Measurements from ENCODE around the gene HBE1. TPM values are rescaled to one million over a fixed set of nuclear protein-coding genes. Genes with fewer than 3 reads are reported as not detected.

The HBE1 gene
- total and polyA plus RNA-seq, 4 donors: 2.1 to 14.6 TPM; not detected in 2

DNA sequence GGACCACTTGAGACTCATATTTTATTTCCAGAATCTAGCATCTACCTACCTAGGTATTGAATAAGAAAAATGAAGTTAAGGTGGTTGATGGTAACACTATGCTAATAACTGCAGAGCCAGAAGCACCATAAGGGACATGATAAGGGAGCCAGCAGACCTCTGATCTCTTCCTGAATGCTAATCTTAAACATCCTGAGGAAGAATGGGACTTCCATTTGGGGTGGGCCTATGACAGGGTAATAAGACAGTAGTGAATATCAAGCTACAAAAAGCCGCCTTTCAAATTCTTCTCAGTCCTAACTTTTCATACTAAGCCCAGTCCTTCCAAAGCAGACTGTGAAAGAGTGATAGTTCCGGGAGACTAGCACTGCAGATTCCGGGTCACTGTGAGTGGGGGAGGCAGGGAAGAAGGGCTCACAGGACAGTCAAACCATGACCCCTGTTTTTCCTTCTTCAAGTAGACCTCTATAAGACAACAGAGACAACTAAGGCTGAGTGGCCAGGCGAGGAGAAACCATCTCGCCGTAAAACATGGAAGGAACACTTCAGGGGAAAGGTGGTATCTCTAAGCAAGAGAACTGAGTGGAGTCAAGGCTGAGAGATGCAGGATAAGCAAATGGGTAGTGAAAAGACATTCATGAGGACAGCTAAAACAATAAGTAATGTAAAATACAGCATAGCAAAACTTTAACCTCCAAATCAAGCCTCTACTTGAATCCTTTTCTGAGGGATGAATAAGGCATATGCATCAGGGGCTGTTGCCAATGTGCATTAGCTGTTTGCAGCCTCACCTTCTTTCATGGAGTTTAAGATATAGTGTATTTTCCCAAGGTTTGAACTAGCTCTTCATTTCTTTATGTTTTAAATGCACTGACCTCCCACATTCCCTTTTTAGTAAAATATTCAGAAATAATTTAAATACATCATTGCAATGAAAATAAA, 44.9 kb downstream of the HBE1 start:
- no peak overlapping the region for H3K9ac ChIP-seq (ENCODE audit: insufficient read depth in 1 of 2, low read length in 2 of 2)
- TF ChIP-seq, protein P1, sequence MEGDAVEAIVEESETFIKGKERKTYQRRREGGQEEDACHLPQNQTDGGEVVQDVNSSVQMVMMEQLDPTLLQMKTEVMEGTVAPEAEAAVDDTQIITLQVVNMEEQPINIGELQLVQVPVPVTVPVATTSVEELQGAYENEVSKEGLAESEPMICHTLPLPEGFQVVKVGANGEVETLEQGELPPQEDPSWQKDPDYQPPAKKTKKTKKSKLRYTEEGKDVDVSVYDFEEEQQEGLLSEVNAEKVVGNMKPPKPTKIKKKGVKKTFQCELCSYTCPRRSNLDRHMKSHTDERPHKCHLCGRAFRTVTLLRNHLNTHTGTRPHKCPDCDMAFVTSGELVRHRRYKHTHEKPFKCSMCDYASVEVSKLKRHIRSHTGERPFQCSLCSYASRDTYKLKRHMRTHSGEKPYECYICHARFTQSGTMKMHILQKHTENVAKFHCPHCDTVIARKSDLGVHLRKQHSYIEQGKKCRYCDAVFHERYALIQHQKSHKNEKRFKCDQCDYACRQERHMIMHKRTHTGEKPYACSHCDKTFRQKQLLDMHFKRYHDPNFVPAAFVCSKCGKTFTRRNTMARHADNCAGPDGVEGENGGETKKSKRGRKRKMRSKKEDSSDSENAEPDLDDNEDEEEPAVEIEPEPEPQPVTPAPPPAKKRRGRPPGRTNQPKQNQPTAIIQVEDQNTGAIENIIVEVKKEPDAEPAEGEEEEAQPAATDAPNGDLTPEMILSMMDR (IDR thresholded peaks at IDR 0.05; ENCODE audit: control extremely low read depth, extremely low read depth): no peak
- no peaks in the 10 kb centered on the region for H3K27me3 ChIP-seq (ENCODE audit: control insufficient read depth in 3 of 3, insufficient read depth in 3 of 3, low read length in 2 of 3)
- no peak for DNase-seq
- no peak for ATAC-seq (ENCODE audit: insufficient read depth, low FRiP score)
- WGBS, 2 donors: 72 to 76% methylated on average over 6 of the region's 6 CpGs
- no peak overlapping the region for H3K4me3 ChIP-seq
- no peaks in the 10 kb centered on the region for H3K9me3 ChIP-seq (ENCODE audit: control insufficient read depth in 4 of 4, insufficient read depth in 3 of 4, low read length in 3 of 4)
- H3K27ac ChIP-seq (ENCODE audit: low read depth in 1 of 2, low read length in 1 of 2): no peak overlapping the region
- no peaks in the 10 kb centered on the region for H3K36me3 ChIP-seq (ENCODE audit: control insufficient read depth in 4 of 4, insufficient read depth in 4 of 4, low read length in 4 of 4)
- no peaks in the 10 kb centered on the region for H3K4me1 ChIP-seq (ENCODE audit: control insufficient read depth in 5 of 5, insufficient read depth in 5 of 5, low read length in 5 of 5)

DNA sequence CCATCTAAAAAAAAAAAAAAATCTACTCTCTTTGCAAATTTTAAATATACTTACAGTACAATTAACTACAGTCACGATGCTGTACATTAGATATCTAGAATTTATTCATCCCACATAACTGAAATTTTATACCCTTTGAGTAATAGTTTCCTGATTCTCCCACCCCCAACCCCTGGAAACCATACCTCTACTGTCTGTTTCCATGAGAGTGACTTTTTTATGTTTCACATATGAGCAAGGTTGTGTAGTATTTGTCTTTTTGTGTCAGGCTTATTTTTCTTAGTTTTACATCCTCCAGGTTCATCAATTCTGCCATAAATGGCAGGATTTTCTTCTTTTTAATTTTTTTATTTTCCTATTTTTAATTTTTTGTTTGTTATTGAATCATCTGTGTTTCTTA, 46.1 kb downstream of the HBE1 start:
- Histone ChIP-seq H3K27ac (ENCODE audit: low read depth in 1 of 2, low read length in 1 of 2) (no peak overlapping the region), H3K27me3 (ENCODE audit: control insufficient read depth in 3 of 3, insufficient read depth in 3 of 3, low read length in 2 of 3) (no peaks in the 10 kb centered on the region), H3K9ac (ENCODE audit: insufficient read depth in 1 of 2, low read length in 2 of 2) (no peak overlapping the region), H3K4me1 (ENCODE audit: control insufficient read depth in 5 of 5, insufficient read depth in 5 of 5, low read length in 5 of 5) (no peaks in the 10 kb centered on the region), H3K36me3 (ENCODE audit: control insufficient read depth in 4 of 4, insufficient read depth in 4 of 4, low read length in 4 of 4) (no peaks in the 10 kb centered on the region), H3K4me3 (no peak overlapping the region), H3K9me3 (ENCODE audit: control insufficient read depth in 4 of 4, insufficient read depth in 3 of 4, low read length in 3 of 4) (no peaks in the 10 kb centered on the region)
- TF ChIP-seq, protein P1 (IDR thresholded peaks at IDR 0.05; ENCODE audit: control extremely low read depth, extremely low read depth): no peak
- DNase-seq: no peak
- 74 to 86% methylated on average over 1 of the region's 1 CpG for WGBS, 2 donors
- no peak for ATAC-seq (ENCODE audit: insufficient read depth, low FRiP score)

DNA sequence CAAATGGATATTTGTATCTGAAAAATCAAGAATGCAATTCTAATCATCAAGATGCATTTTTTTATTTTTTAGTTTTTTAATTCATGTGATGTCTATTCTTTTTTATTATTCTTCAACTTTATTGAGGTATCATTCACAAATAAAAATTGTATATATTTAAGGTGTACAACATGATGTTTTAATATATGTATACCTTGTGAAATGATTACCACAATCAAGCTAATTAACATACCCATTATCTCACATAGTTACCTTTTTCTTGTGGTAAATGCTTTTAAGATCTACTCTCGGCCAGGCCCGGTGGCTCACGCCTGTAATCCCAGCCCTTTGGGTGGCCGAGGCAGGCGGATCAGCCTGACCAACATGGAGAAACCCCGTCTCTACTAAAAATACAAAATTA, 46.6 kb downstream of the HBE1 start:
- no peaks in the 10 kb centered on the region for H3K9me3 ChIP-seq (ENCODE audit: control insufficient read depth in 4 of 4, insufficient read depth in 3 of 4, low read length in 3 of 4)
- no peaks in the 10 kb centered on the region for H3K27me3 ChIP-seq (ENCODE audit: control insufficient read depth in 3 of 3, insufficient read depth in 3 of 3, low read length in 2 of 3)
- ATAC-seq (ENCODE audit: insufficient read depth, low FRiP score) (no peak), DNase-seq (no peak)
- no peak overlapping the region for H3K4me3 ChIP-seq
- TF ChIP-seq, protein P1 (IDR thresholded peaks at IDR 0.05; ENCODE audit: control extremely low read depth, extremely low read depth): no peak
- WGBS, 2 donors: 91 to 96% methylated on average over 6 of the region's 6 CpGs
- no peak overlapping the region for H3K27ac ChIP-seq (ENCODE audit: low read depth in 1 of 2, low read length in 1 of 2)
- H3K9ac ChIP-seq (ENCODE audit: insufficient read depth in 1 of 2, low read length in 2 of 2): no peak overlapping the region
- no peaks in the 10 kb centered on the region for H3K36me3 ChIP-seq (ENCODE audit: control insufficient read depth in 4 of 4, insufficient read depth in 4 of 4, low read length in 4 of 4)
- H3K4me1 ChIP-seq (ENCODE audit: control insufficient read depth in 5 of 5, insufficient read depth in 5 of 5, low read length in 5 of 5): no peaks in the 10 kb centered on the region

Other genes with a start within 250 kb of the HBE1 start
- gene OR52J3, start 223.4 kb downstream of the HBE1 start, total RNA-seq: not detected
- not detected for gene OR52J3, start 223.4 kb downstream of the HBE1 start, polyA plus RNA-seq
- not detected for gene OR52E2, start 210.3 kb downstream of the HBE1 start, total RNA-seq
- gene OR52E2, start 210.3 kb downstream of the HBE1 start, polyA plus RNA-seq: not detected
- not detected for gene OR52E1, start 200.4 kb downstream of the HBE1 start, total RNA-seq
- gene OR52E1, start 200.4 kb downstream of the HBE1 start, polyA plus RNA-seq: not detected
- gene OR52A5, start 131.6 kb downstream of the HBE1 start, total RNA-seq: not detected
- gene OR52A5, start 131.6 kb downstream of the HBE1 start, polyA plus RNA-seq: not detected
- not detected for gene OR52A1, start 115.2 kb downstream of the HBE1 start, total RNA-seq
- not detected for gene OR52A1, start 115.2 kb downstream of the HBE1 start, polyA plus RNA-seq
- not detected for gene OR51V1, start 69.3 kb downstream of the HBE1 start, total RNA-seq
- not detected for gene OR51V1, start 69.3 kb downstream of the HBE1 start, polyA plus RNA-seq
- 1,000 to 10,000 TPM in 1 of 2 donors, 100 to 1,000 TPM in 1; 848 to 1,072 TPM for gene HBB, start 42.9 kb downstream of the HBE1 start, total RNA-seq
- gene HBB, start 42.9 kb downstream of the HBE1 start, polyA plus RNA-seq: 100 to 1,000 TPM in 1 of 2 donors, 10 to 100 TPM in 1; 39.4 to 454 TPM
- 1 to 10 TPM in 1 of 2 donors, not detected in 1; 1.1 TPM for gene HBD, start 35.5 kb downstream of the HBE1 start, total RNA-seq
- gene HBD, start 35.5 kb downstream of the HBE1 start, polyA plus RNA-seq: under 1 TPM; 0.24 to 0.66 TPM
- gene HBG1, start 20.1 kb downstream of the HBE1 start, total RNA-seq: 10 to 100 TPM in 1 of 2 donors, 1 to 10 TPM in 1; 1.6 to 60.9 TPM
- gene HBG1, start 20.1 kb downstream of the HBE1 start, polyA plus RNA-seq: under 1 TPM in 1 of 2 donors, not detected in 1; 0.56 TPM
- gene HBG2, start 15.2 kb downstream of the HBE1 start, total RNA-seq: over 10,000 TPM in 1 of 2 donors, 1 to 10 TPM in 1; 8.2 to 13,246 TPM
- under 1 TPM; 0.31 to 1.00 TPM for gene HBG2, start 15.2 kb downstream of the HBE1 start, polyA plus RNA-seq
- 1 to 10 TPM in 1 of 2 donors, not detected in 1; 1.9 TPM for gene OR51B4, start 32.0 kb upstream of the HBE1 start, total RNA-seq
- gene OR51B4, start 32.0 kb upstream of the HBE1 start, polyA plus RNA-seq: not detected
- 1 to 10 TPM in 1 of 2 donors, not detected in 1; 1.9 TPM for gene OR51B2, start 54.4 kb upstream of the HBE1 start, total RNA-seq
- gene OR51B2, start 54.4 kb upstream of the HBE1 start, polyA plus RNA-seq: not detected
- gene OR51B5, start 73.6 kb upstream of the HBE1 start, total RNA-seq: 1 to 10 TPM in 1 of 2 donors, under 1 TPM in 1; 0.52 to 4.2 TPM
- gene OR51B5, start 73.6 kb upstream of the HBE1 start, polyA plus RNA-seq: under 1 TPM; 0.03 to 0.10 TPM
- not detected for gene OR51B6, start 81.6 kb upstream of the HBE1 start, total RNA-seq
- not detected for gene OR51B6, start 81.6 kb upstream of the HBE1 start, polyA plus RNA-seq
- gene OR51M1, start 113.9 kb upstream of the HBE1 start, total RNA-seq: not detected
- gene OR51M1, start 113.9 kb upstream of the HBE1 start, polyA plus RNA-seq: not detected
- gene OR51Q1, start 152.2 kb upstream of the HBE1 start, total RNA-seq: not detected
- not detected for gene OR51Q1, start 152.2 kb upstream of the HBE1 start, polyA plus RNA-seq
- gene OR51I1, start 171.6 kb upstream of the HBE1 start, total RNA-seq: 1 to 10 TPM in 1 of 2 donors, not detected in 1; 3.2 TPM
- gene OR51I1, start 171.6 kb upstream of the HBE1 start, polyA plus RNA-seq: not detected
- gene OR51I2, start 179.4 kb upstream of the HBE1 start, total RNA-seq: not detected
- gene OR51I2, start 179.4 kb upstream of the HBE1 start, polyA plus RNA-seq: not detected
- gene OR52D1, start 218.7 kb upstream of the HBE1 start, total RNA-seq: not detected
- gene OR52D1, start 218.7 kb upstream of the HBE1 start, polyA plus RNA-seq: not detected
- 1 to 10 TPM in 1 of 2 donors, under 1 TPM in 1; 0.28 to 1.4 TPM for gene UBQLN3, start 240.0 kb upstream of the HBE1 start, total RNA-seq
- under 1 TPM in 1 of 2 donors, not detected in 1; 0.06 TPM for gene UBQLN3, start 240.0 kb upstream of the HBE1 start, polyA plus RNA-seq
- under 1 TPM; 0.74 to 0.85 TPM for gene UBQLNL, start 246.8 kb upstream of the HBE1 start, total RNA-seq
- under 1 TPM; 0.16 to 0.39 TPM for gene UBQLNL, start 246.8 kb upstream of the HBE1 start, polyA plus RNA-seq

Data from lung (tissue), 12 donors.